GM23338 (cell line): ENCODE results near the gene PUM1. TPM values are rescaled to one million over a fixed set of nuclear protein-coding genes. Genes with fewer than 3 reads are reported as not detected.

Experiments
- ATAC-seq: fragments of 200-7000 bp; cut with Tn5 transposase; 3 replicates; pipeline ENCODE4 v1.9.1; 2020
- DNase-seq: peaks from one replicate; pipeline ENCODE4 v3.0.0-alpha.2; 2015; ENCODE audit warnings: low spot score
- H2AFZ ChIP-seq: fragments of 200-600 bp; sonication (generic); 2 replicates; pipeline ENCODE4 v1.8.0; 2016; ENCODE audit warnings: antibody characterized with exemption, mild to moderate bottlenecking, moderate library complexity
- H3F3A ChIP-seq: fragments of 200-600 bp; sonication (generic); replicated peaks from 2 replicates; pipeline ENCODE4 v1.8.0; 2017; ENCODE audit warnings: antibody characterized with exemption, mixed run types, low read depth
- H3K27ac ChIP-seq: fragments of 200-600 bp; sonication (generic); 2 replicates; pipeline ENCODE4 v1.6.1; 2016; ENCODE audit warnings: low read depth
- H3K27me3 ChIP-seq: fragments of 200-600 bp; sonication (generic); 2 replicates; pipeline ENCODE4 v1.8.0; 2016; ENCODE audit warnings: mild to moderate bottlenecking, mixed run types, moderate library complexity; ENCODE audit not compliant: insufficient read depth
- H3K36me3 ChIP-seq: fragments of 200-600 bp; sonication (generic); 2 replicates; pipeline ENCODE4 v1.8.0; 2016; ENCODE audit warnings: mild to moderate bottlenecking; ENCODE audit not compliant: insufficient read depth
- H3K4me1 ChIP-seq: fragments of 200-600 bp; sonication (generic); 2 replicates; pipeline ENCODE4 v1.8.0; 2016; ENCODE audit warnings: mild to moderate bottlenecking, moderate library complexity; ENCODE audit not compliant: insufficient read depth
- H3K4me2 ChIP-seq: fragments of 200-600 bp; sonication (generic); 2 replicates; pipeline ENCODE4 v1.7.1; 2017; ENCODE audit warnings: mixed run types
- H3K4me3 ChIP-seq: fragments of 200-600 bp; sonication (generic); 2 replicates; pipeline ENCODE4 v1.6.1; 2016; ENCODE audit warnings: mixed run types
- H3K79me2 ChIP-seq: fragments of 200-600 bp; sonication (generic); replicated peaks from 2 replicates; pipeline ENCODE4 v1.8.0; 2017; ENCODE audit warnings: mild to moderate bottlenecking; ENCODE audit not compliant: insufficient read depth
- H3K9me2 ChIP-seq: fragments of 200-600 bp; sonication (generic); 2 replicates; pipeline ENCODE4 v1.8.0; 2017; ENCODE audit not compliant: insufficient read depth
- H4K20me1 ChIP-seq: fragments of 200-600 bp; sonication (generic); replicated peaks from 2 replicates; pipeline ENCODE4 v1.8.0; 2017; ENCODE audit warnings: mild to moderate bottlenecking; ENCODE audit not compliant: insufficient read depth
- H3K27ac Mint-ChIP-seq: 2 replicates; pipeline ENCODE4 v1.8.0; 2020; ENCODE audit warnings: inconsistent platforms, mild to moderate bottlenecking, moderate library complexity, mixed read lengths
- H3K27me3 Mint-ChIP-seq: 3 replicates; pipeline ENCODE4 v1.8.0; 2022; ENCODE audit warnings: low read depth, mild to moderate bottlenecking, moderate library complexity, mixed read lengths, inconsistent platforms; ENCODE audit not compliant: insufficient read depth, poor library complexity
- H3K36me3 Mint-ChIP-seq: 3 replicates; pipeline ENCODE4 v1.8.0; 2021; ENCODE audit warnings: low read depth, mild to moderate bottlenecking, inconsistent platforms, moderate library complexity, mixed read lengths
- H3K4me1 Mint-ChIP-seq: 3 replicates; pipeline ENCODE4 v1.8.0; 2020; ENCODE audit warnings: mild to moderate bottlenecking, inconsistent platforms, mixed read lengths
- H3K4me3 Mint-ChIP-seq: 3 replicates; pipeline ENCODE4 v1.8.0; 2021; ENCODE audit warnings: moderate library complexity, mild to moderate bottlenecking, inconsistent platforms, mixed read lengths
- H3K9me3 Mint-ChIP-seq: 3 replicates; pipeline ENCODE4 v1.8.0; 2020; ENCODE audit warnings: moderate library complexity, mild to moderate bottlenecking, inconsistent platforms, mixed read lengths
- CREB1 ChIP-seq: fragments of 250-450 bp; sonication (Bioruptor Pico); IDR thresholded peaks from 2 replicates; pipeline ENCODE4 v1.5.0; 2020; ENCODE audit warnings: low read depth, mild to moderate bottlenecking, moderate library complexity
- EZH2phosphoT487 ChIP-seq: fragments of 200-600 bp; sonication (generic); IDR thresholded peaks from one replicate; pipeline ENCODE4 v1.8.1; 2018; ENCODE audit warnings: antibody characterized with exemption; ENCODE audit not compliant: unreplicated experiment
- NANOG ChIP-seq: IDR thresholded peaks from 2 replicates; pipeline ENCODE4 v1.6.1; 2016; ENCODE audit warnings: antibody characterized with exemption, borderline replicate concordance
- POLR2AphosphoS5 ChIP-seq: IDR thresholded peaks from 2 replicates; pipeline ENCODE4 v1.6.1; 2016; ENCODE audit warnings: antibody characterized with exemption, low read depth
- ZNF114 ChIP-seq: fragments of 250-450 bp; sonication (Bioruptor Pico); IDR thresholded peaks from 2 replicates; pipeline ENCODE4 v1.5.0; 2020; ENCODE audit warnings: mild to moderate bottlenecking, moderate library complexity
- ZNF331 ChIP-seq: fragments of 250-450 bp; sonication (Bioruptor Pico); IDR thresholded peaks from 2 replicates; pipeline ENCODE4 v1.5.0; 2020; ENCODE audit warnings: low read depth, mild to moderate bottlenecking, moderate library complexity
- polyA plus RNA-seq: library from polyadenylated mRNA; unstranded; fragments of >200 nt; fragmentation: Nextera tagmentation; extraction: Ambion mirVana; gene quantifications from 2 replicates; pipeline ENCODE4 v1.2.1, GENCODE V29; 2016
- total RNA-seq: library from RNA; depleted of rRNA; stranded (reverse); fragments of >200 nt; shearing (Covaris generic); gene quantifications from 2 replicates; pipeline ENCODE4 v1.2.3, GENCODE V29; 2014
- TF ChIP-seq, protein P1 (sequence below), 2 experiments: fragments of 200-600 bp in 1 of 2; sonication (generic) in 1 of 2; conservative IDR thresholded peaks; 2 replicates each; pipeline versions ENCODE4 v1.5.1 to v1.6.1; 2016 to 2017; ENCODE audit warnings: antibody characterized with exemption in 2 of 2, low read depth in 2 of 2, mild to moderate bottlenecking in 2 of 2, moderate library complexity in 1 of 2
- TF ChIP-seq, protein P2 (sequence below): fragments of 250-450 bp; sonication (Bioruptor Pico); IDR thresholded peaks from 2 replicates; pipeline ENCODE4 v1.5.0; 2020; ENCODE audit warnings: mild to moderate bottlenecking, moderate library complexity
- TF ChIP-seq, protein P3 (sequence below): IDR thresholded peaks from 2 replicates; pipeline ENCODE4 v1.6.1; 2016; ENCODE audit warnings: antibody characterized with exemption

Gene PUM1
- total and polyA plus RNA-seq, 2 experiments from 2014 or later: 44.4 to 117 TPM

DNA sequence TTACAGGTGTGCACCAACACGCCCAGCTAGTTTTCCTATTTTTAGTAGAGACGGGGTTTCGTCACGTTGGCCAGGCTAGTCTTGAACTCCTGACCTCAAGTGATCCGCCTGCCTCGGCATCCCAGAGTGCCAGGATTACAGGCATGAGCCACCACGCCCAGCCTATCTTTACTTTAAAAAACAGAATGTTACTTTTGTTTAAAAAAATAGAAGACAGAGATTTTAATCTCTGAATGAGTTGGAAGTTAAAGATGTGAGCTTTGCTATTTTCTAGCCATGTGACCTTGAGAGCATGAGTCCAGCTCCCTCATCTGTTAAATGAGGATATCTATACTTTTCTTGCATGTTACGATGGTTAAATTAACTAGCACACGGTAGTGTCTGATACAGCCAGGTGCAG is 3.9 kb upstream of the PUM1 start:
- no peak for TF ChIP-seq POLR2AphosphoS5
- no peak for TF ChIP-seq EZH2phosphoT487
- TF ChIP-seq, protein P1, sequence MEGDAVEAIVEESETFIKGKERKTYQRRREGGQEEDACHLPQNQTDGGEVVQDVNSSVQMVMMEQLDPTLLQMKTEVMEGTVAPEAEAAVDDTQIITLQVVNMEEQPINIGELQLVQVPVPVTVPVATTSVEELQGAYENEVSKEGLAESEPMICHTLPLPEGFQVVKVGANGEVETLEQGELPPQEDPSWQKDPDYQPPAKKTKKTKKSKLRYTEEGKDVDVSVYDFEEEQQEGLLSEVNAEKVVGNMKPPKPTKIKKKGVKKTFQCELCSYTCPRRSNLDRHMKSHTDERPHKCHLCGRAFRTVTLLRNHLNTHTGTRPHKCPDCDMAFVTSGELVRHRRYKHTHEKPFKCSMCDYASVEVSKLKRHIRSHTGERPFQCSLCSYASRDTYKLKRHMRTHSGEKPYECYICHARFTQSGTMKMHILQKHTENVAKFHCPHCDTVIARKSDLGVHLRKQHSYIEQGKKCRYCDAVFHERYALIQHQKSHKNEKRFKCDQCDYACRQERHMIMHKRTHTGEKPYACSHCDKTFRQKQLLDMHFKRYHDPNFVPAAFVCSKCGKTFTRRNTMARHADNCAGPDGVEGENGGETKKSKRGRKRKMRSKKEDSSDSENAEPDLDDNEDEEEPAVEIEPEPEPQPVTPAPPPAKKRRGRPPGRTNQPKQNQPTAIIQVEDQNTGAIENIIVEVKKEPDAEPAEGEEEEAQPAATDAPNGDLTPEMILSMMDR (conservative IDR thresholded peaks at IDR 0.05; ENCODE audit: low read depth in 2 of 2): no peak
- TF ChIP-seq ZNF331 (CRISPR knock-in tag): no peak
- no peak for TF ChIP-seq ZNF114
- TF ChIP-seq, protein P2, sequence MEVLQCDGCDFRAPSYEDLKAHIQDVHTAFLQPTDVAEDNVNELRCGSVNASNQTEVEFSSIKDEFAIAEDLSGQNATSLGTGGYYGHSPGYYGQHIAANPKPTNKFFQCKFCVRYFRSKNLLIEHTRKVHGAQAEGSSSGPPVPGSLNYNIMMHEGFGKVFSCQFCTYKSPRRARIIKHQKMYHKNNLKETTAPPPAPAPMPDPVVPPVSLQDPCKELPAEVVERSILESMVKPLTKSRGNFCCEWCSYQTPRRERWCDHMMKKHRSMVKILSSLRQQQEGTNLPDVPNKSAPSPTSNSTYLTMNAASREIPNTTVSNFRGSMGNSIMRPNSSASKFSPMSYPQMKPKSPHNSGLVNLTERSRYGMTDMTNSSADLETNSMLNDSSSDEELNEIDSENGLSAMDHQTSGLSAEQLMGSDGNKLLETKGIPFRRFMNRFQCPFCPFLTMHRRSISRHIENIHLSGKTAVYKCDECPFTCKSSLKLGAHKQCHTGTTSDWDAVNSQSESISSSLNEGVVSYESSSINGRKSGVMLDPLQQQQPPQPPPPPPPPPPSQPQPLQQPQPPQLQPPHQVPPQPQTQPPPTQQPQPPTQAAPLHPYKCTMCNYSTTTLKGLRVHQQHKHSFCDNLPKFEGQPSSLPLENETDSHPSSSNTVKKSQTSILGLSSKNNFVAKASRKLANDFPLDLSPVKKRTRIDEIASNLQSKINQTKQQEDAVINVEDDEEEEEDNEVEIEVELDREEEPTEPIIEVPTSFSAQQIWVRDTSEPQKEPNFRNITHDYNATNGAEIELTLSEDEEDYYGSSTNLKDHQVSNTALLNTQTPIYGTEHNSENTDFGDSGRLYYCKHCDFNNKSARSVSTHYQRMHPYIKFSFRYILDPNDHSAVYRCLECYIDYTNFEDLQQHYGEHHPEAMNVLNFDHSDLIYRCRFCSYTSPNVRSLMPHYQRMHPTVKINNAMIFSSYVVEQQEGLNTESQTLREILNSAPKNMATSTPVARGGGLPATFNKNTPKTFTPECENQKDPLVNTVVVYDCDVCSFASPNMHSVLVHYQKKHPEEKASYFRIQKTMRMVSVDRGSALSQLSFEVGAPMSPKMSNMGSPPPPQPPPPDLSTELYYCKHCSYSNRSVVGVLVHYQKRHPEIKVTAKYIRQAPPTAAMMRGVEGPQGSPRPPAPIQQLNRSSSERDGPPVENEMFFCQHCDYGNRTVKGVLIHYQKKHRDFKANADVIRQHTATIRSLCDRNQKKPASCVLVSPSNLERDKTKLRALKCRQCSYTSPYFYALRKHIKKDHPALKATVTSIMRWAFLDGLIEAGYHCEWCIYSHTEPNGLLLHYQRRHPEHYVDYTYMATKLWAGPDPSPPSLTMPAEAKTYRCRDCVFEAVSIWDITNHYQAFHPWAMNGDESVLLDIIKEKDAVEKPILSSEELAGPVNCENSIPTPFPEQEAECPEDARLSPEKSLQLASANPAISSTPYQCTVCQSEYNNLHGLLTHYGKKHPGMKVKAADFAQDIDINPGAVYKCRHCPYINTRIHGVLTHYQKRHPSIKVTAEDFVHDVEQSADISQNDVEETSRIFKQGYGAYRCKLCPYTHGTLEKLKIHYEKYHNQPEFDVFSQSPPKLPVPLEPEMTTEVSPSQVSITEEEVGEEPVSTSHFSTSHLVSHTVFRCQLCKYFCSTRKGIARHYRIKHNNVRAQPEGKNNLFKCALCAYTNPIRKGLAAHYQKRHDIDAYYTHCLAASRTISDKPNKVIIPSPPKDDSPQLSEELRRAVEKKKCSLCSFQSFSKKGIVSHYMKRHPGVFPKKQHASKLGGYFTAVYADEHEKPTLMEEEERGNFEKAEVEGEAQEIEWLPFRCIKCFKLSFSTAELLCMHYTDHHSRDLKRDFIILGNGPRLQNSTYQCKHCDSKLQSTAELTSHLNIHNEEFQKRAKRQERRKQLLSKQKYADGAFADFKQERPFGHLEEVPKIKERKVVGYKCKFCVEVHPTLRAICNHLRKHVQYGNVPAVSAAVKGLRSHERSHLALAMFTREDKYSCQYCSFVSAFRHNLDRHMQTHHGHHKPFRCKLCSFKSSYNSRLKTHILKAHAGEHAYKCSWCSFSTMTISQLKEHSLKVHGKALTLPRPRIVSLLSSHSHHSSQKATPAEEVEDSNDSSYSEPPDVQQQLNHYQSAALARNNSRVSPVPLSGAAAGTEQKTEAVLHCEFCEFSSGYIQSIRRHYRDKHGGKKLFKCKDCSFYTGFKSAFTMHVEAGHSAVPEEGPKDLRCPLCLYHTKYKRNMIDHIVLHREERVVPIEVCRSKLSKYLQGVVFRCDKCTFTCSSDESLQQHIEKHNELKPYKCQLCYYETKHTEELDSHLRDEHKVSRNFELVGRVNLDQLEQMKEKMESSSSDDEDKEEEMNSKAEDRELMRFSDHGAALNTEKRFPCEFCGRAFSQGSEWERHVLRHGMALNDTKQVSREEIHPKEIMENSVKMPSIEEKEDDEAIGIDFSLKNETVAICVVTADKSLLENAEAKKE: no peak
- no peak for TF ChIP-seq CREB1 (CRISPR knock-in tag)
- TF ChIP-seq, protein P3, sequence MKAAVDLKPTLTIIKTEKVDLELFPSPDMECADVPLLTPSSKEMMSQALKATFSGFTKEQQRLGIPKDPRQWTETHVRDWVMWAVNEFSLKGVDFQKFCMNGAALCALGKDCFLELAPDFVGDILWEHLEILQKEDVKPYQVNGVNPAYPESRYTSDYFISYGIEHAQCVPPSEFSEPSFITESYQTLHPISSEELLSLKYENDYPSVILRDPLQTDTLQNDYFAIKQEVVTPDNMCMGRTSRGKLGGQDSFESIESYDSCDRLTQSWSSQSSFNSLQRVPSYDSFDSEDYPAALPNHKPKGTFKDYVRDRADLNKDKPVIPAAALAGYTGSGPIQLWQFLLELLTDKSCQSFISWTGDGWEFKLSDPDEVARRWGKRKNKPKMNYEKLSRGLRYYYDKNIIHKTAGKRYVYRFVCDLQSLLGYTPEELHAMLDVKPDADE: no peak
- no peak for TF ChIP-seq NANOG
- no peaks in the 10 kb centered on the region for H3K9me2 ChIP-seq
- H3K27me3 ChIP-seq: no peaks in the 10 kb centered on the region
- H3K4me2 ChIP-seq: no peak overlapping the region
- H3K9me3 Mint-ChIP-seq: no peaks in the 10 kb centered on the region
- peaks cover 8% of the 10 kb centered on the region for H3K36me3 Mint-ChIP-seq
- peaks cover 9% of the 10 kb centered on the region for H3K4me1 ChIP-seq
- H3K4me1 Mint-ChIP-seq: no peaks in the 10 kb centered on the region; the same call in 1 of the 3 replicates
- peaks cover 10% of the 10 kb centered on the region for H3K79me2 ChIP-seq
- no peak overlapping the region for H3K4me3 ChIP-seq
- H3K27me3 Mint-ChIP-seq: peaks cover 7% of the 10 kb centered on the region
- no peaks in the 10 kb centered on the region for H4K20me1 ChIP-seq
- no peaks in the 10 kb centered on the region for H3K36me3 ChIP-seq
- no peak for ATAC-seq
- H3F3A ChIP-seq: 0 out of 2 replicates have a peak, but pooled peaks cover 3% of the 10 kb centered on the region
- no peak overlapping the region for H2AFZ ChIP-seq
- no peak overlapping the region for H3K4me3 Mint-ChIP-seq
- no peak overlapping the region for H3K27ac ChIP-seq
- H3K27ac Mint-ChIP-seq: no peak overlapping the region
- no peak for DNase-seq
